Vagina (tissue), 2 donors: ENCODE measurements around the gene SLC25A20. TPM values are rescaled to one million over a fixed set of nuclear protein-coding genes. Genes with fewer than 3 reads are reported as not detected.

Source experiments
- DNase-seq, 2 donors: peaks; one replicate each; pipeline ENCODE4 v3.0.0-alpha.2; 2017; ENCODE audit errors: extremely low spot score in 2 of 2
- H3K27ac ChIP-seq: fragments of 200-600 bp; sonication (generic); one replicate; pipeline ENCODE4 v1.5.1; 2019
- H3K27me3 ChIP-seq: fragments of 200-600 bp; sonication (generic); one replicate; pipeline ENCODE4 v1.5.1; 2019
- H3K36me3 ChIP-seq, 2 donors: fragments of 200-600 bp; sonication (generic); one replicate each; pipeline ENCODE4 v1.5.1; 2017 to 2019
- H3K4me1 ChIP-seq: fragments of 200-600 bp; sonication (generic); one replicate; pipeline ENCODE4 v1.5.1; 2019
- H3K4me3 ChIP-seq, 2 donors: fragments of 200-600 bp; sonication (generic); 1 replicate in 1 of 2; 2 replicates in 1 of 2; pipeline ENCODE4 v1.5.1; 2016 to 2019
- H3K9me3 ChIP-seq: fragments of 200-600 bp; sonication (generic); one replicate; pipeline ENCODE4 v1.5.1; 2019
- POLR2A ChIP-seq, 2 donors: fragments of 450-650 bp; IDR thresholded peaks; one replicate each; pipeline ENCODE4 v1.6.1; 2017; ENCODE audit warnings: antibody characterized with exemption in 2 of 2, mild to moderate bottlenecking in 2 of 2, moderate library complexity in 2 of 2
- POLR2AphosphoS5 ChIP-seq, 2 donors: sonication (generic); formaldehyde crosslinking; IDR thresholded peaks; one replicate each; pipeline ENCODE4 v1.9.0; 2017; ENCODE audit warnings: antibody characterized with exemption in 2 of 2, mild to moderate bottlenecking in 2 of 2, low read depth in 1 of 2; ENCODE audit not compliant: insufficient read depth in 1 of 2
- intact Hi-C: fragments of 100-400 bp; cut with DNase I; formaldehyde crosslinking; loops from one replicate; pipeline ENCODE4 v1.15.1; 2023
- total RNA-seq: library from RNA; depleted of rRNA; stranded (reverse); fragments of >200 nt; gene quantifications from one replicate; pipeline ENCODE4 v1.2.3, GENCODE V29; 2016
- TF ChIP-seq, protein P1 (sequence below), 3 experiments: fragments of 450-650 bp in 2 of 3; fragments of 200-600 bp in 1 of 3; sonication (generic) in 1 of 3; IDR thresholded peaks; one replicate each; pipeline ENCODE4 v1.5.1; 2017 to 2019; ENCODE audit warnings: antibody characterized with exemption in 3 of 3, mild to moderate bottlenecking in 2 of 3, moderate library complexity in 2 of 3

SLC25A20 gene
- total RNA-seq, 1 donor from 2014 or later: 24.1 TPM

DNA sequence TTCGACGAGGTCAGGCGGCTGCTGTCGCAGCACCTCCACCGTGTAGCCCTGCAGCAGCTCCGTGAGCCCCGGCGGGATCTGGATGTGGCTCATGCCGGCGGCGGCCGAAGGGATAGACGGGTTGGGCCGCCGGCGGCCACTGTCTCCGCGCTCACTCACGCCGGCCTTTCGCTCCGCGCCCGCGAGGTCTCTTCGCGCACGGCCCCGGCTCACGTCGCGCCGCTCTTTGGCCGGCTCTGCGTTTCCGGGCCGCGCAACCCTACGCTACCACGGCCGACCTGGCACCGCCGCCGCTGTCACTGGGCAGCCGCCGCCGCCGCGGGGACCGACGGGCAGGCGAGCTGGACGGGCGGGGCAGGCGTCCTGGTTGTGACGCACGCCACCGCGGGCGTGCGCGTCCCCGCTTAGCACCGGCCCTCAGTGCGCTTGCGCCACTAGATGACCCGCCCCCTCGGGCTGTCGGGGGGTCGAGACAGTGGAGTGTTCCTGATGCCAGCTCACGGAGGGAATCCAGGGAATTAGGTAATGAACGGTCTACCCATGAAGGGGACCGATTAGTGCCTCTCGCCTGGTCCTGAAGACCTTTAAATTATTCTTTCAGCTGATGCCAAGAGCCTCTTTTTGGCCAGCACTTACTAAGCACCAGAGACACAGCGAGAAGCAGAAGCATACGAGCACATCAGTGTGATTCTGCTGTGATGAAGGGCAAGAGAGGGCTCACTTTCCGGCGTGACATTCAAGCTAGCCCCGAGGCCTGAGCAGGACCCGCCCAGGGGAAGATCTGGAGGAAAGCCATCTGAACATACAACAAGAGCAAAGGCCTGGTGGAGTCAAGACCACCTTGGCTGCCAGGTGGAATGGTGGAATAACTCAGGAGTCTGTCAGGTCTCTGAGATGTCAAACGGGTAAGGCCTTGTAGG is 50.9 kb downstream of the SLC25A20 start, which contains the start of gene PRKAR2A:
TSS of gene PRKAR2A (minus strand) at position 371 of the 920 bp plus-strand sequence. CDS start at position 93, 278 bp downstream.
- intact Hi-C loops: no loop called here
- peak in 1 of 2 donors; percentile 90 for DNase-seq
- Histone ChIP-seq H3K36me3 (no peaks in the 10 kb centered on the region), H3K4me3 (peak within 1 kb of the TSS; percentile 76 to 98), H3K27me3 (no peaks in the 10 kb centered on the region), H3K4me1 (peaks cover 27% of the 10 kb centered on the region), H3K27ac (peak within 1 kb of the TSS; percentile 97), H3K9me3 (no peaks in the 10 kb centered on the region)
- TF ChIP-seq, protein P1, sequence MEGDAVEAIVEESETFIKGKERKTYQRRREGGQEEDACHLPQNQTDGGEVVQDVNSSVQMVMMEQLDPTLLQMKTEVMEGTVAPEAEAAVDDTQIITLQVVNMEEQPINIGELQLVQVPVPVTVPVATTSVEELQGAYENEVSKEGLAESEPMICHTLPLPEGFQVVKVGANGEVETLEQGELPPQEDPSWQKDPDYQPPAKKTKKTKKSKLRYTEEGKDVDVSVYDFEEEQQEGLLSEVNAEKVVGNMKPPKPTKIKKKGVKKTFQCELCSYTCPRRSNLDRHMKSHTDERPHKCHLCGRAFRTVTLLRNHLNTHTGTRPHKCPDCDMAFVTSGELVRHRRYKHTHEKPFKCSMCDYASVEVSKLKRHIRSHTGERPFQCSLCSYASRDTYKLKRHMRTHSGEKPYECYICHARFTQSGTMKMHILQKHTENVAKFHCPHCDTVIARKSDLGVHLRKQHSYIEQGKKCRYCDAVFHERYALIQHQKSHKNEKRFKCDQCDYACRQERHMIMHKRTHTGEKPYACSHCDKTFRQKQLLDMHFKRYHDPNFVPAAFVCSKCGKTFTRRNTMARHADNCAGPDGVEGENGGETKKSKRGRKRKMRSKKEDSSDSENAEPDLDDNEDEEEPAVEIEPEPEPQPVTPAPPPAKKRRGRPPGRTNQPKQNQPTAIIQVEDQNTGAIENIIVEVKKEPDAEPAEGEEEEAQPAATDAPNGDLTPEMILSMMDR (IDR thresholded peaks at IDR 0.05): peak in 1 of 3 experiments; percentile 17
- TF ChIP-seq POLR2AphosphoS5 (IDR thresholded peaks at IDR 0.05; ENCODE audit: insufficient read depth in 1 of 2, low read depth in 1 of 2): peak; percentile 41 to 64
- TF ChIP-seq POLR2A (IDR thresholded peaks at IDR 0.05): peak in 1 of 2 donors; percentile 83

DNA sequence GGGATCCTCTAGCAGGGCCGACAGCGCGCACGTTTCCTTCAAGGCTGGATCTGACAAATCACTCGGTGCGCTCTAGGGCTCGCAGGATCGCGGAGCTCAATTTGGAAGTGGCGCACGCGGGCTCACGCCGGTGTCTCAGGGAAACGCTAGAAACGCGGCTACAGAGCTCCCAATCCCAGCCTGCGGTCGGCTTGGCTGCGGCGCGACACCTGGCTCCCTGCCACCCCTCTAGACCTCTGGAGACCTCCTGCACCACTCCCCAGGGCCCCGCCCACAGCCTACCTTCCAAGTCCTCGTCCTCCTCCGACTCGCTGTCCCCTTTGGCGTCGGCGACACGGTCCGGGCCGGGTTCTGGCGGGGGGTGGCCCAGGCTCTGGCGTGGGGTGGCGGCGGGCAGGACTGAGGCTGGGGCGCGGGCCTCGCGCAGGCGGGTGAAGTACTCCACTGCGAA is 51.6 kb downstream of the SLC25A20 start:
- TF ChIP-seq POLR2A (IDR thresholded peaks at IDR 0.05) (no peak), POLR2AphosphoS5 (IDR thresholded peaks at IDR 0.05; ENCODE audit: insufficient read depth in 1 of 2, low read depth in 1 of 2) (peak in 1 of 2 donors; percentile 49)
- intact Hi-C loops: no loop called here
- no peaks in the 10 kb centered on the region for H3K36me3 ChIP-seq
- no peak for DNase-seq
- H3K27ac ChIP-seq: peak overlapping the region; percentile 97
- H3K9me3 ChIP-seq: no peaks in the 10 kb centered on the region
- peaks cover 27% of the 10 kb centered on the region for H3K4me1 ChIP-seq
- H3K27me3 ChIP-seq: no peaks in the 10 kb centered on the region
- H3K4me3 ChIP-seq: peak overlapping the region; percentile 76 to 98

DNA sequence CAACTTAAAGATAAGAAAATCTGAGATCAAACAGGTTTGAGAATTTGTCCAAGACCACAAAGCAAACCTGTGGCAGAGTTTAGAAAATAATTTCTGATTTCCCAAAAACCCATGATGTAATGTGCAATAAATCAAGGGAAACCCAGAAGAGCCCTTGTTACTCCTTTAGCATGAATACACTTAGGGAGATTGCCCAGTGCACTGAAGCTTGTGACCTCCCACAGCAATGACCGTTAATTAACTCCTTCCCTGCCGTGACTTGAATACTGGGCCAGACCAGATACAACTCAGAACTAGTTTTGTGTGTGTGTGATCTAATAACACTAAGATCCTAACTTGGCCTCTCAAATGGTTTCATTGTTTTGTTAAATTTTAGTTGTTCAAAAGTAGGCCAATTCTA is 53.5 kb downstream of the SLC25A20 start:
- Histone ChIP-seq H3K9me3 (no peaks in the 10 kb centered on the region), H3K27me3 (no peaks in the 10 kb centered on the region), H3K36me3 (no peaks in the 10 kb centered on the region), H3K27ac (no peak overlapping the region), H3K4me3 (peak overlapping the region in 1 of 2 donors; percentile 26), H3K4me1 (peaks cover 27% of the 10 kb centered on the region)
- no peak for DNase-seq
- intact Hi-C loops: no loop called here
- TF ChIP-seq POLR2A (IDR thresholded peaks at IDR 0.05): no peak
- TF ChIP-seq, protein P1 (IDR thresholded peaks at IDR 0.05): no peak
- TF ChIP-seq POLR2AphosphoS5 (IDR thresholded peaks at IDR 0.05; ENCODE audit: insufficient read depth in 1 of 2, low read depth in 1 of 2): no peak

DNA sequence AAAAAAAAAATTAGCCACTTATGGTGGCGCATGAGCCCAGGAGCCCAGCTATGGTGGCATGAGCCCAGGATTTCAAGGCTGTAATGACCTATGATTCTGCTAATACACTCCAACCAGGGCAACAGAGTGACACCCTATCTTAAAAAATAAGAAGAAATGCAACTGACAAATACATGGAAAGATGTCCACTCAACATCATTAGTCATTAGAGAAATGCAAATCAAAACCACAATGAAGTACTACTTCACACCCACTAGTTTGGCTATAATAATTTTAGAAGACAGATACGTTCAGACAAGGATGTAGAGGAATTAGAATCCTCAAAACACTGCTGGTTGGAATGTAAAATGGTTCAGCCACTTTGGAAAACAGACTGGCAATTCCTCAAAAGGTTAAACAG is 61.5 kb downstream of the SLC25A20 start:
- Histone ChIP-seq H3K27me3 (no peaks in the 10 kb centered on the region), H3K27ac (no peak overlapping the region), H3K4me1 (peaks cover 8% of the 10 kb centered on the region), H3K9me3 (no peaks in the 10 kb centered on the region), H3K4me3 (no peak overlapping the region), H3K36me3 (no peaks in the 10 kb centered on the region)
- intact Hi-C loops: no loop called here
- no peak for DNase-seq
- TF ChIP-seq POLR2AphosphoS5 (IDR thresholded peaks at IDR 0.05; ENCODE audit: insufficient read depth in 1 of 2, low read depth in 1 of 2) (no peak), POLR2A (IDR thresholded peaks at IDR 0.05) (no peak)
- TF ChIP-seq, protein P1 (IDR thresholded peaks at IDR 0.05): no peak

DNA sequence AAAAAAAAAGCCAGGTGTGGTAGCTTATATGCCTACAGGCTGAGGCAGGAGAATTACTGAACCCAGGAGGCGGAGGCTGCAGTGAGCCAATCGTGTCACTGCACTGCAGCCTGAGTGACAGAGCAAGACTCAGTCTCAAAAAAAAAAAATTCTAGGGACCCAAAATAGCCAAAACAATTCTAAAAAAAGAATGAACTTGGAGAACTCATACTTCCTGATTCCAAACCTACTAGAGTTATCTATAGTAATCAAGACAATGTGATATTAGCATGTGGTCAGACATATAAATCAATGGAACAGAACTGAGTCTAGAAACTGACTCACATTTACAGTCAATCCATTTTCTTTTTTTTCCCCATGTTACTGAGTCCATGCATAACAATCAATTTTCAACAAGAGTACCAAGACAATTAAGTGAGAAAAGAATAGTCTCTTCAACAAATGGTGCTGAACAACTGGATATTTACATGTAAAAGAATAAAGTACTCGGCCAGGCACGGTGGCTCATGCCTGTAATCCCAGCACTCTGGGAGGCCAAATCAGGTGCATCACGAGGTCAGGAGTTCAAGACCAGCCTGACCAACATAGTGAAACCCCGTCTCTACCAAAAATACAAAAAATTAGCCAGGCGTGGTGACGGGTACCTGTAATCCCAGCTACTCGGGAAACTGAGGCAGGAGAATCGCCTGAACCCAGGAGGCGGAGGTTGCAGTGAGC is 62.9 kb downstream of the SLC25A20 start:
- Histone ChIP-seq H3K9me3 (no peaks in the 10 kb centered on the region), H3K4me1 (peaks cover 8% of the 10 kb centered on the region), H3K36me3 (no peaks in the 10 kb centered on the region), H3K4me3 (no peak overlapping the region), H3K27me3 (no peaks in the 10 kb centered on the region), H3K27ac (no peak overlapping the region)
- no peak for TF ChIP-seq POLR2A (IDR thresholded peaks at IDR 0.05)
- intact Hi-C loops: no loop called here
- DNase-seq: no peak
